Measurements from ENCODE around the gene GLT1D1. TPM values are rescaled to one million over a fixed set of nuclear protein-coding genes. Genes with fewer than 3 reads are reported as not detected.

The GLT1D1 gene
- total and polyA plus RNA-seq, 2 donors (not counting 1 experiment from before 2014, with no cell fraction given), result under 0.01 TPM; not detected in 1

DNA sequence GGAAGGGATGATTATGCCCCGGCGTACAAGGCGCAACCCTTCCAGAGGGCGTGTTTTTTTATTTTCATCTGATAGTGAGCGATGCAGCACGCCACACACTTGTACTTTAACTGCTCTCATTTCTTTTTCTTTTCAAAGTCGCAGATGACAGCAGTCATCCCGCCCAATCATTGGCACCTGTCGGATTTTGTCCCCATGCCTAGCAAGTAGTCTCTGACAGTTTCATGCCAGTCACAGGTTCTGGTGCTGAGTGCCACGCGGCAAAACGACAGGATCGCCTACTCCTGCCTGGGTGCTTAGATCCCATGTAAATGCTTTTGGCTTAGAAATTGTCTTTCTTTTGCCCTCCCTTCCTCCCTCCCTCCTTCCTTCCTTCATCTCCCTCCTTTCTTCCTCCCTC is 117.7 kb downstream of the GLT1D1 start:
- no peaks in the 10 kb centered on the region for H3K27me3 ChIP-seq (ENCODE audit: control insufficient read depth, insufficient read depth, low read length)
- no peak overlapping the region for H3K4me3 ChIP-seq (replicated peaks in 1 of 4; ENCODE audit: control extremely low read depth in 1 of 4, insufficient read depth in 1 of 4, low read depth in 3 of 4, low read length in 4 of 4)
- no peaks in the 10 kb centered on the region for H3K79me2 ChIP-seq (ENCODE audit: control insufficient read depth, insufficient read depth, low read length)
- no peak for TF ChIP-seq EZH2 (IDR thresholded peaks at IDR 0.05; ENCODE audit: low read length, missing control alignments)
- TF ChIP-seq, protein P1, sequence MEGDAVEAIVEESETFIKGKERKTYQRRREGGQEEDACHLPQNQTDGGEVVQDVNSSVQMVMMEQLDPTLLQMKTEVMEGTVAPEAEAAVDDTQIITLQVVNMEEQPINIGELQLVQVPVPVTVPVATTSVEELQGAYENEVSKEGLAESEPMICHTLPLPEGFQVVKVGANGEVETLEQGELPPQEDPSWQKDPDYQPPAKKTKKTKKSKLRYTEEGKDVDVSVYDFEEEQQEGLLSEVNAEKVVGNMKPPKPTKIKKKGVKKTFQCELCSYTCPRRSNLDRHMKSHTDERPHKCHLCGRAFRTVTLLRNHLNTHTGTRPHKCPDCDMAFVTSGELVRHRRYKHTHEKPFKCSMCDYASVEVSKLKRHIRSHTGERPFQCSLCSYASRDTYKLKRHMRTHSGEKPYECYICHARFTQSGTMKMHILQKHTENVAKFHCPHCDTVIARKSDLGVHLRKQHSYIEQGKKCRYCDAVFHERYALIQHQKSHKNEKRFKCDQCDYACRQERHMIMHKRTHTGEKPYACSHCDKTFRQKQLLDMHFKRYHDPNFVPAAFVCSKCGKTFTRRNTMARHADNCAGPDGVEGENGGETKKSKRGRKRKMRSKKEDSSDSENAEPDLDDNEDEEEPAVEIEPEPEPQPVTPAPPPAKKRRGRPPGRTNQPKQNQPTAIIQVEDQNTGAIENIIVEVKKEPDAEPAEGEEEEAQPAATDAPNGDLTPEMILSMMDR (conservative IDR thresholded peaks at IDR 0.05 in 1 of 2, IDR thresholded peaks at IDR 0.05 in 1 of 2; ENCODE audit: low read depth in 1 of 2, low read length in 2 of 2), result no peak
- no peak for DNase-seq (ENCODE audit: low read depth in 2 of 2)
- no peaks in the 10 kb centered on the region for H3K9me3 ChIP-seq (ENCODE audit: control insufficient read depth, insufficient read depth, low read depth, low read length)
- no peaks in the 10 kb centered on the region for H4K20me1 ChIP-seq (ENCODE audit: control insufficient read depth, extremely low read depth, insufficient read depth, low read length)
- H2AFZ ChIP-seq (ENCODE audit: low read length), result no peak overlapping the region
- H3K36me3 ChIP-seq (ENCODE audit: control insufficient read depth, insufficient read depth, low read length), result no peaks in the 10 kb centered on the region
- H3K27ac ChIP-seq (ENCODE audit: insufficient read depth, low read length), result no peak overlapping the region
- no peak overlapping the region for H3K9ac ChIP-seq (ENCODE audit: insufficient read depth, low read length)
- H3K4me1 ChIP-seq (ENCODE audit: control insufficient read depth, extremely low read depth, insufficient read depth, low read length), result no peaks in the 10 kb centered on the region
- H3K4me2 ChIP-seq (ENCODE audit: extremely low read depth, insufficient read depth, low read length), result no peak overlapping the region

DNA sequence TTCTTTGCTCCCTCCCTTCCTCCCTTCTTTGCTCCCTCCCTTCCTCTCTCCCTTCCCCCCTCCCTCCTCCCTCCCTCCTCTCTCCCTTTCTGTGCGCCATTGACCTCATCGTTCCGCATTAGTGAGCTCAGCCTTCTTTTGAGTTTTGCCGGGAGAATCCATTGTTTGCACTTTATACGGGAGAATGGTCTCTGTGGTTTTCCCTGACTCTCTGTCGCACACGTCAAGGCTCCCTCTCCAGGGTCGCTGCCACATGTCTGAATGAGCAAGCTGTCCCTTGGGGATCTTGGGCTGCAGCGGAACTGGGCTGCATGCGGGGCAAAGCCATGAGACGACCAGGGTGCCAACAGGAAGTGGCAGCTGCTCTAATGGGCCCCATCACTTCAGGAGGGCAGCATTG is 118.5 kb downstream of the GLT1D1 start:
- Histone ChIP-seq H3K4me1 (ENCODE audit: control insufficient read depth, extremely low read depth, insufficient read depth, low read length) (no peaks in the 10 kb centered on the region), H3K79me2 (ENCODE audit: control insufficient read depth, insufficient read depth, low read length) (no peaks in the 10 kb centered on the region), H3K9ac (ENCODE audit: insufficient read depth, low read length) (no peak overlapping the region), H3K4me3 (replicated peaks in 1 of 4; ENCODE audit: control extremely low read depth in 1 of 4, insufficient read depth in 1 of 4, low read depth in 3 of 4, low read length in 4 of 4) (no peak overlapping the region), H4K20me1 (ENCODE audit: control insufficient read depth, extremely low read depth, insufficient read depth, low read length) (no peaks in the 10 kb centered on the region), H3K9me3 (ENCODE audit: control insufficient read depth, insufficient read depth, low read depth, low read length) (no peaks in the 10 kb centered on the region), H3K36me3 (ENCODE audit: control insufficient read depth, insufficient read depth, low read length) (no peaks in the 10 kb centered on the region), H3K4me2 (ENCODE audit: extremely low read depth, insufficient read depth, low read length) (no peak overlapping the region), H3K27ac (ENCODE audit: insufficient read depth, low read length) (no peak overlapping the region), H3K27me3 (ENCODE audit: control insufficient read depth, insufficient read depth, low read length) (no peaks in the 10 kb centered on the region), H2AFZ (ENCODE audit: low read length) (no peak overlapping the region)
- DNase-seq (ENCODE audit: low read depth in 2 of 2), result no peak
- no peak for TF ChIP-seq EZH2 (IDR thresholded peaks at IDR 0.05; ENCODE audit: low read length, missing control alignments)
- TF ChIP-seq, protein P1 (conservative IDR thresholded peaks at IDR 0.05 in 1 of 2, IDR thresholded peaks at IDR 0.05 in 1 of 2; ENCODE audit: low read depth in 1 of 2, low read length in 2 of 2), result no peak

DNA sequence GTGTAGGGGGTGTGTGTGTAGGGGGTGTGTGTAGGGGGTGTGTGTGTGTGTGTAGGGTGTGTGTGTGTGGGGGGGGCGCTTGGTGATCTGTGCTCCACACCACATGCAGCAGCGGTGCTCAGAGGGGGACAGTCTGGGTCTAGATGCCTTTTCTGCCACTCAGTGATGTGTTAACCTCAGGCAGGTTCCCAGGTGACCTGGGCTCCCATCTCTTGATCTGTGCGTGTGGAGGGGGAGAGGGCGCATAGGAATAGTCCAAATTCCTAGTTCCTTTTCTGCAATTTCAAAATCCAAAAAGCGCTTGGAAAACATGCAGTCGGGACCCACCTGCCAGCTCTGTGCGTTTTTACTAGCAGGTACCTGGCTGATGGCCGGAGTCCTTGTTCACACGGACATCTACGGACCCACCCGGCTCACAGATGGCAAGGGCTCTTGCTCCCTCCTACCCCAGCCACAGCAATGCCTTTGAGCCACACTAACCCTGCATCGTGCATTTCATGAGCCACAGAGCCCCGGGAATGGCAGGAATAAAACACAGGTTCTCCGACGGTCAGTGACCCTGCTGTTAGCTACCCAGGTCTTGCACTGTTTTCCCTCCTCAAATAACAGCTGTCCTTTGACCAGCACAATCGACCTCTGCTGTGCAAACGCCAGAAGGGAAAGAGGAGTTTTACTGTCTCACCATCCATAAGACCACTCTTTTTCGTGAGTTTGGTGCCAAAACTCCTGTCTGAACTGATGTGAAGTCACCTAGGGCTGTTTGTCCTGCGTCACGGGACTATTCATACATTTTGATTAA is 120.8 kb downstream of the GLT1D1 start:
- no peaks in the 10 kb centered on the region for H3K9me3 ChIP-seq (ENCODE audit: control insufficient read depth, insufficient read depth, low read depth, low read length)
- no peaks in the 10 kb centered on the region for H4K20me1 ChIP-seq (ENCODE audit: control insufficient read depth, extremely low read depth, insufficient read depth, low read length)

More for the DNA sequence above, 120.8 kb downstream of the GLT1D1 start:
- Histone ChIP-seq H3K79me2 (ENCODE audit: control insufficient read depth, insufficient read depth, low read length) (no peaks in the 10 kb centered on the region), H3K4me2 (ENCODE audit: extremely low read depth, insufficient read depth, low read length) (no peak overlapping the region), H3K4me3 (replicated peaks in 1 of 4; ENCODE audit: control extremely low read depth in 1 of 4, insufficient read depth in 1 of 4, low read depth in 3 of 4, low read length in 4 of 4) (no peak overlapping the region), H3K27ac (ENCODE audit: insufficient read depth, low read length) (no peak overlapping the region), H3K9ac (ENCODE audit: insufficient read depth, low read length) (no peak overlapping the region), H2AFZ (ENCODE audit: low read length) (no peak overlapping the region), H3K4me1 (ENCODE audit: control insufficient read depth, extremely low read depth, insufficient read depth, low read length) (no peaks in the 10 kb centered on the region), H3K36me3 (ENCODE audit: control insufficient read depth, insufficient read depth, low read length) (no peaks in the 10 kb centered on the region), H3K27me3 (ENCODE audit: control insufficient read depth, insufficient read depth, low read length) (no peaks in the 10 kb centered on the region)
- TF ChIP-seq, protein P1 (conservative IDR thresholded peaks at IDR 0.05 in 1 of 2, IDR thresholded peaks at IDR 0.05 in 1 of 2; ENCODE audit: low read depth in 1 of 2, low read length in 2 of 2), result no peak
- TF ChIP-seq EZH2 (IDR thresholded peaks at IDR 0.05; ENCODE audit: low read length, missing control alignments), result no peak
- no peak for DNase-seq (ENCODE audit: low read depth in 2 of 2)

Data from fibroblast of lung (primary cell).